GM21515 (cell line): ENCODE results near the gene SETBP1.
"Not testable (repeated sequence)": the region's sequence is repeated elsewhere in the genome, so short reads cannot be mapped to it uniquely, and the experiment has no call there.

Experiments used
- ATAC-seq: cut with Tn5 transposase; IDR thresholded peaks from one replicate; pipeline ENCODE4 v1.9.1; 2021; ENCODE audit not compliant: unreplicated experiment

The SETBP1 gene

GRCh38 chr18:44788334-44788733 lies 107.6 kb downstream of the SETBP1 start:
- no peak for ATAC-seq

GRCh38 chr18:44789710-44790109 lies 109.0 kb downstream of the SETBP1 start:
- ATAC-seq: no peak

GRCh38 chr18:44790860-44791259 lies 110.2 kb downstream of the SETBP1 start:
- ATAC-seq: no peak

- ATAC-seq: no peak
These were observed 110.8 kb downstream of the SETBP1 start for GRCh38 chr18:44791520-44791919.

- no peak for ATAC-seq
These were observed 111.9 kb downstream of the SETBP1 start for GRCh38 chr18:44792456-44793061.

DNA sequence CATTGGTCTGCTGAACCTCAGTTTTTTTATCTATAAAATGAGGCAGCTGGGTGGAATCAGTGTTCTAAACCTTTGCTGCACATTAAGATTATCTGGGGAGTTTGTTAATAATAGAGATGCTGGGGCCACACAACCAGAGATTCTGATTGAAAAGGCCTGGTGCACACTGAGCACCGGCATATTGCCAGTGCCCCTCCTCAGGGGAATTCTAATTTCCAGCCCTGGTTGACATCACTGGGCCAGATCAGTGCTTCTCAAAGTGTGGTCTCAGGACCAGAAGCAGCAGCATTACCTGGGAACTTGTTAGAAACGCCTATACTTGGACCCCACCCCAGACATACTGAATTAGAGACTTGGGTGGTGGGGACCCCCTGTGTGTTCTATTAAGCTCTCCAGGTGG lies 112.5 kb downstream of the SETBP1 start:
- ATAC-seq: no peak

GRCh38 chr18:44793685-44794084 lies 113.0 kb downstream of the SETBP1 start:
- no peak for ATAC-seq

- no peak for ATAC-seq
These were observed 114.6 kb downstream of the SETBP1 start for GRCh38 chr18:44795241-44795640.

GRCh38 chr18:44796429-44797428 lies 116.0 kb downstream of the SETBP1 start:
- ATAC-seq: no peak

DNA sequence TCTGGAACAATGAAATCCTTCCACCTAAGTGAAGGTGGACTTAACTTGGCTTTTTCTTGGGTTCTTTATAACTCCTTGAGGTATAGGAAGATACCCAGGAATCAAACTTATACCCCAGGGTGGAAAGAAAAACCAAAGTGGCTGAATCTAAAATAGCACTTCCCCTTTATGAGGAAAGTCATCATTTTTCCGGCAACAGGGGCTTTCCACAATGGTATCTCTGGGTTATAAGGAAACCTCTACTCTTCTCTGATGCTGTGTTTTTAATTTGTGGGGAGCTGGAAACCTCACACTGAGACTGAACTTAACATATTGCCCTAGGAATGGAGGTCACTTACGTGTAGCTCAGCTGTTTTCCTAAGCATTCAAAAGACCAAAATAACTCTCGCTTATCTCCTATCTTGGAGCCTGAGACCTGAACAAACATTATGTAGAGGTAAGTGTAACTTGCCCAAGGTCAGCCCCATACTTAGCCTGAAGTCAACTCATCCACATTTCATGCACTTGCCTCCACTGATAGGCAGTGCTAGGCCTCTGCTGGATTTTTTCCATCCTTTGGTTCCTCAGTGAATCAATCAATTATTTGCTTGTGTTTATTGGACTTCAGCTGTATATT lies 117.9 kb downstream of the SETBP1 start:
- ATAC-seq: no peak

DNA sequence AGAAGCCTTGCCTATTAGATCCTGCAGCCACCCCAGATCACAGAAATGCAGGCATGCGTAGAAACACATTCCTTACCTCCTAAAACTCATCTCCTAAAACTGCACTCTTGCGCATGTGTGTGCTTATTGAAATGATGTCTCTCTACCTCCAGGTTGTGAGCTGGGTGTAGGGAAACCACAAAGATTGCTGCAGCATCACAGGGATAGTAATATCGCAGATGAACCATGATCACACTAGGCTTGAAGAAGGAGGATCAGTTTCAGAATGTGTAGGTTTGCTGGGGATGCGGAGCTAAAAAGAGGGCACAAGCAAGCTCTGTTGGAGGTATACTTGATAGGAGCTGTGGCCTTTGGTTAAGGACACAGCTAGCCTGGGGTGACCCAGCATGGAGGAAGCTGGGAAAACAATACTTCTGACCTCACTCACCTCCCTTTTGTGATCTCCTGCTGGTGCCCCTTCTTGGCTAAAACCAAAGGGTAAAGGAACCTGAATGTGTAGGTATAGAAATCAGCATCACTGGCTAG lies 118.8 kb downstream of the SETBP1 start:
- peak; percentile 32 for ATAC-seq

DNA sequence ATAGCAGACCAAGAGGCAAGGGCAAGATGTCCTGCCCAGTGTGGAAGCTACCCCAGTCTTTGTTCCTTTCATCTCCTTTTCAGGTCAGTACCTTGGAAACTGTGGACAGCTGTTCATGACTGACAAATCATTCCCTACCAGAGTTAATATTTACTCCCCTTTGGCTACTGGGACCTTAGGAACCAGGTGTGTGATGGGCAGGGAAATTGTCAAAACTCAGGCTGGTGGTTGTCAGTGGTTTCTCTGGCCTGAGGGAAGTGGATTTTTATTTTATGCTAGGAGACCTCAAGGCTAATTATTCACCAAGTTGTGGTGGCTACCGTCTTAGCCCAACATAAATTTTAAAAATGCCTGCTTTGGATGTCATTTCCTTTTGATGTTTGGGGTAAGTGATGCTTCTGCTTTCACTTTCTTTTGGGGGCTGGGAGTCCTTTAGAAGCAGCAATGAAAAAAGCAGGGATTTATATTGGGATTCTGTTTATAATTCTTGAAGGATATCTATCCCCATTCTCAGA lies 119.3 kb downstream of the SETBP1 start:
- peak; percentile 66 for ATAC-seq

DNA sequence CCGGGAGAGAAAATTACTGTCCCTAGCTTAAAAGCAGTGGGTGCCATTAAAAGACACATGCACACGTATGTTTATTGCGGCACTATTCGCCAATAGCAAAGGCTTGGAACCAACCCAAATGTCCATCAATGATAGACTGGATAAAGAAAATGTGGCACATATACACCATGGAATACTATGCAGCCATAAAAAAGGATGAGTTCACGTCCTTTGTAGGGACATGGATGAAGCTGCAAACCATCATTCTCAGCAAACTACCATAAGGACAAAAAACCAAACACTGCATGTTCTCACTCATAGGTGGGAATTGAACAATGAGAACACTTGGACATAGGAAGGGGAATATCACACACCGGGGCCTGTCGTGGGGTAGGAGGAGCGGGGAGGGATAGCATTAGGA lies 120.1 kb downstream of the SETBP1 start:
- not testable (repeated sequence) for ATAC-seq

- ATAC-seq: no peak
These were observed 121.1 kb downstream of the SETBP1 start for GRCh38 chr18:44801781-44802180.

DNA sequence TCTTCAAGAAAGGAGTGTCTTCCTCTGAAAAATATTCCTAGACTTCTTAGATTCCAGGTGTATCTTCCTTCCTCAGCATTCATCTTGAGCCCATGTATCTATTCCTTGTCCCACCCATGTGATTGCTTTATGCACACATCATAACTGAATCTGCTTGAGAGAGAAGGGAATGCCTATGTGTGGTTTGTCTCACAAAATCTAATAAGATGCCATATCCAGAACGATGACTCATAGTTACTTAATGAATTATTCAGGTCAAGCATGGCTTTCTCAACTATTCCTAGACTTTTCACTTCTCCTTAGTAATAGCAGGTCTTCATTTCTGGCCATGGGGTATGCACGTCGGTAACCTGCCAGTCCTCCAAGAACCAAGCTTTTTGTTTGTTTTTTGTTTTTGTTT lies 121.8 kb downstream of the SETBP1 start:
- ATAC-seq: no peak

DNA sequence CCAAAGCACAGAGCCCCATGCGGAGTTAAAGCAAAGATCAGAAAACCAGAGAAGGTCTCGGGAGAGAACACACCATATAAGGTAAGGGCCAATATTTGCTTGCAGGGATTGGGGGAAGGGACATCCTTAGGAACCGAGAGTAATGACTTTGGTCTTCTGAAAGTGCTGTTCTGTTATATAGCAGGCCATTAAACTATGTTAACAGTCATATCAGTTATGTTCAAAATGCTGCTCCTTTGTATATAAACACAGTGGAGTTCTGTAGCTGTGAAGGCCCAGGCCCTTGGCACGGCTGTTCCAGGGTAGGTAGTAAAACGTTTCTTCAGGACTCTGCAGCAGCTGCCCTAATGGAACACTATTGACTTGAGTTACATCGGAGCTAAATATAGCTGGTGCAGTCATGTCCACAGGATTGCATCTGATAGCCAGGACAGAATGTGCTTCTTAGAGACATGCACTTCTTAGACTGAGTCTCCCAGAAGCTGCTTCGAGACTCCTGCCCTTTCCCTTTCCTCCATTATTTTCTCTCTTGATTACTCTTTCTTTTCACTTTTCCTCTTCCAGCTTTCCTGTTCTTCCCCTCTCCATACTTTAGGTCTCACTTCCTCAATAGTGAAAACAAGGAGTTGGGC lies 122.4 kb downstream of the SETBP1 start:
- ATAC-seq: no peak

DNA sequence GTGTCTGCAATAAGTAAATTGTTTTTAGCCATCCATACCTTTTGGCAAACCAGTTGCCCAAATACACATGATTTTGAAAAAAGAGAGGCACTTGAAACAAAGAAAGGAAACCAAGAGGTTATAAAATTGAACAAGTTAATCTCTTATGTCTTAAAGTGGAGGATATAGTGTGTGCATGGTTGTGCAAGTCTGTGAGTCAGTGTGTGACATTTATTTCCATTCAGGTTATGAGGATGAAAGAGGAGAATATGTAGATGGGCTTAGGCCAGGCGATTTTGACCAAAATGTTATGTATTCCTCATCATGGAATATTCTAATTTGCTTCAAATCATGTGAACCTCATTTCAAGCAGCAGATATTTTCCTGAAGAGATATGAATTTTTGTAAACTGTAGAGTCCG lies 123.3 kb downstream of the SETBP1 start:
- no peak for ATAC-seq

- no peak for ATAC-seq
These were observed 124.5 kb downstream of the SETBP1 start for GRCh38 chr18:44805176-44805575.

DNA sequence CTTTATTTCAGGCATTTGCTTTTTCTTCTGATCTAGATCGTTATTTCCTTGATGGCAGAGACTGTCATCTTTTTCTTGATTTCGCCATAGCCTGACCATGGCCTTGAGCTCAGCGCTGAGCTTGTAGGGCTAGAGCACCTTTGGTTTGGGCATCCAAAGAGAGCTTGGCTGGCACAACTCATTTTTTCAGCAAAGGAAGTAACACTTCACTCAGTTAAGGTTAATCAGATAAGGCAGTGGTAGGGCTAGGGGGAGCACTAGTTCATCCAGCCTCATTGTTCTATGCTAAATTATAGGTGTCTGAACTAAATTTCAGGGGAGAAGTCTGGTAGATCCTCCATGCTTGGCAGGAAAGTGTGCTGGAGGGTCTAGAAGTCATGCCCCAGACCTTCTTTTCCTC lies 125.0 kb downstream of the SETBP1 start:
- ATAC-seq: no peak

DNA sequence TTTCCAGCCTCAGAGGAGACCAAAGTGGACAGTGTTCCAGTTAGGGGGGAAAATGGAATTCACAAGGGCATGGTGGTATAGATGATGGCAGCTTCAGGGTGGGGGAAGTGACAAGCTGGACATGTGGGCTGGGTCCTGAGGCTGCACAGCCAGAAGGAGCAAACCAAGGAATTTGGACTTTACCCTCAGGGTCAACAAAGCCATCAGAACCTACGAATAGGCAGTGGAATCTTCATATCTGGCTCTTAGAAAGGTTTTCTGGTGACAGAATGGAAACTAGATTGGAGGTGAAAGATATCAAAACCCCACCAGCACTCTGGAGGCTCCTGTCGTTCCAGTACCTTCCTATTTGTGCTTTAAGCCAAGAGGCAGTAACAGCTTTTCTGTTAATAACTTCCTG lies 127.1 kb downstream of the SETBP1 start:
- no peak for ATAC-seq

DNA sequence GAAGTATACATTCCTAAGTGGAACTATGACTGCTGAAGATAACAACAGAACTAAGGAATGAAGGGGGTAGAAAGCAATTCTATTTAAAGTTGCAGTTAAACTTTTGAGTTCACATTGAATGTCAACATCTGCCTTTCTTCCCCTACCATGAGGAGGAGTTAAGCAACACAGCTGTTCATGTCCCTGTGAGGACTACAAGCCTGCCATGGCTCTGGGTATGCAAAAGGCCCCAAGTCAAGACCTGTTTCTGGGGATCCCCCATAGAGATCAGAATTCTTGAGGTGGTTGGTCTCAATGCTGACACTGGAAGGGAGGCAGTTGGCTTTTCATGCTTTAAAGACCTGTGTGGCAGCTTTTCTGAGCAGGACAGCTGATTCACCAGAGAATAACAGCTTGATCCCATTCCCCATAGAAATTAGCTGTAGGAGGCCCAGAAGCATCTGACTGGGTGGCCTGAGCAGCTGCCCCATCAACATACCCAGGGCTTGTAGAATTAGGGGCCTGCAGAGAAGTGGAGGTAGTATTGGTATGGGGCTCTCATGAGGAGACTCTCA lies 131.0 kb downstream of the SETBP1 start:
- no peak for ATAC-seq
